ENCODE measurements around the gene SPRR3.
A peak's percentile ranks its signal among the peaks of the same experiment; 100 is the strongest.

SPRR3 gene

DNA sequence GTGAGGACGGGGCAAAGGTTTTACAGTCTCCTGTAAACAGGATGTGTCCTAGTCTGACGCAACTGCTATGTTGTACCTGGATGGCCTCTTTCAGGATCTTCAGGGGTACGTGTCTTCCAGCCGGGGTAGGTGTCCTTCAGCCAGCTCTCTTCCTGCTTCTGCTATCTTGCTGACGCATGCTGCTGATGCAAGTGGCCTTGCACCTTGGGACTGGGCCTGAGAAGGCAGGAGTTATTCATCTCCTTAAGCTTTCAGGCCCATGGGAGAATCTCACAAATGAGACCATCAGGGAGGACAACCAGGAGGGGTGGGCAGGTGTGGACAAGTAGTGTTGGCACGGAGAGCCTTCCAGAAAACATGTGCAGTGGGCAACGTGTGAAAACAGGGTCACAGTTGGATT lies 21.6 kb downstream of the SPRR3 start:
- no peak for DNase-seq (ENCODE audit: low read depth)
- no peak overlapping the region for H3K4me3 ChIP-seq (ENCODE audit: low read depth, low read length)
- TF ChIP-seq, protein P1, sequence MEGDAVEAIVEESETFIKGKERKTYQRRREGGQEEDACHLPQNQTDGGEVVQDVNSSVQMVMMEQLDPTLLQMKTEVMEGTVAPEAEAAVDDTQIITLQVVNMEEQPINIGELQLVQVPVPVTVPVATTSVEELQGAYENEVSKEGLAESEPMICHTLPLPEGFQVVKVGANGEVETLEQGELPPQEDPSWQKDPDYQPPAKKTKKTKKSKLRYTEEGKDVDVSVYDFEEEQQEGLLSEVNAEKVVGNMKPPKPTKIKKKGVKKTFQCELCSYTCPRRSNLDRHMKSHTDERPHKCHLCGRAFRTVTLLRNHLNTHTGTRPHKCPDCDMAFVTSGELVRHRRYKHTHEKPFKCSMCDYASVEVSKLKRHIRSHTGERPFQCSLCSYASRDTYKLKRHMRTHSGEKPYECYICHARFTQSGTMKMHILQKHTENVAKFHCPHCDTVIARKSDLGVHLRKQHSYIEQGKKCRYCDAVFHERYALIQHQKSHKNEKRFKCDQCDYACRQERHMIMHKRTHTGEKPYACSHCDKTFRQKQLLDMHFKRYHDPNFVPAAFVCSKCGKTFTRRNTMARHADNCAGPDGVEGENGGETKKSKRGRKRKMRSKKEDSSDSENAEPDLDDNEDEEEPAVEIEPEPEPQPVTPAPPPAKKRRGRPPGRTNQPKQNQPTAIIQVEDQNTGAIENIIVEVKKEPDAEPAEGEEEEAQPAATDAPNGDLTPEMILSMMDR (IDR thresholded peaks at IDR 0.05; ENCODE audit: low read depth, low read length): no peak
- TF ChIP-seq POLR2A (IDR thresholded peaks at IDR 0.05; ENCODE audit: extremely low read depth, insufficient read length) (no peak), MYC (IDR thresholded peaks at IDR 0.05; ENCODE audit: low read depth, low read length) (no peak)
- TF ChIP-seq, protein P2, sequence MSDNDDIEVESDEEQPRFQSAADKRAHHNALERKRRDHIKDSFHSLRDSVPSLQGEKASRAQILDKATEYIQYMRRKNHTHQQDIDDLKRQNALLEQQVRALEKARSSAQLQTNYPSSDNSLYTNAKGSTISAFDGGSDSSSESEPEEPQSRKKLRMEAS (IDR thresholded peaks at IDR 0.05; ENCODE audit: low read depth, low read length): no peak

DNA sequence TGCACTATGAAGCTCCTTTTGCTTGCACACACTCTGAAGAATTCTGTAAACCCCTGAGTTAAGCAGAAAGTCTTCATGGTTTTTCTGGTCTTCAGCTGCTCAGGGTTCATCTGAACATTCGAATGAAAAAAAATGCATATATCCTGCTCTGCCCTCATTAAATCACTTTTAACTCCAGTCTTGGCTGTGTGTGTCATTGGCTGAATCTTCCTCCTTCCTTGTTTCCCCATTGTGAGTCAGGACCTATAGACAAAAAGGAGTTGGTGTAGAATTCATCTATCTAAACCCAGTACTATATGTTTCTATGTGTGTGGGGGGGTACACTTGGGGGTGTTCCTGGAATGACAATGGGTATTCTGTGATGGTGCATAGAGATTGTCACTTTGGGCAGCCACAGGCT lies 22.9 kb downstream of the SPRR3 start:
- no peak for DNase-seq (ENCODE audit: low read depth)
- TF ChIP-seq, protein P2 (IDR thresholded peaks at IDR 0.05; ENCODE audit: low read depth, low read length): no peak
- TF ChIP-seq, protein P1 (IDR thresholded peaks at IDR 0.05; ENCODE audit: low read depth, low read length): no peak
- TF ChIP-seq POLR2A (IDR thresholded peaks at IDR 0.05; ENCODE audit: extremely low read depth, insufficient read length) (no peak), MYC (IDR thresholded peaks at IDR 0.05; ENCODE audit: low read depth, low read length) (no peak)
- H3K4me3 ChIP-seq (ENCODE audit: low read depth, low read length): no peak overlapping the region

DNA sequence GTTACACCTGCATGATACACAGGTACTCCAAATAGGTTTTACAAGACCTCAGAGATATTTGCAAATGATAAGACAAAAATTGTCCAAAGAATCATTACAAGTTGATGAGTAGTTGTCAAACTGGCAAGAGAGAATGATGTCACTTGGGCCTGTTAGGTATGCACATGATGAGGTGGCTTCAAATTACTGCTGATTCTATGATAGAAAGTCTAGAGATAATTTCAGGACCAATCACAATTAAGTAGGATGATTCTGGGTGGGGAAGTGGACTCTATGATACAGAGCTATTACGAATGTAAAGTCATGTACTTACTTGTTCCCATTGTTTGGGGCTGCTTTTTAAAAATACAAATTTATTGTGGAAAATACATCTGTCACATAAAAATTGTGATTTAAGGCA lies 24.2 kb downstream of the SPRR3 start:
- no peak overlapping the region for H3K4me3 ChIP-seq (ENCODE audit: low read depth, low read length)
- no peak for DNase-seq (ENCODE audit: low read depth)
- TF ChIP-seq, protein P1 (IDR thresholded peaks at IDR 0.05; ENCODE audit: low read depth, low read length): no peak
- TF ChIP-seq, protein P2 (IDR thresholded peaks at IDR 0.05; ENCODE audit: low read depth, low read length): no peak
- TF ChIP-seq MYC (IDR thresholded peaks at IDR 0.05; ENCODE audit: low read depth, low read length): no peak

DNA sequence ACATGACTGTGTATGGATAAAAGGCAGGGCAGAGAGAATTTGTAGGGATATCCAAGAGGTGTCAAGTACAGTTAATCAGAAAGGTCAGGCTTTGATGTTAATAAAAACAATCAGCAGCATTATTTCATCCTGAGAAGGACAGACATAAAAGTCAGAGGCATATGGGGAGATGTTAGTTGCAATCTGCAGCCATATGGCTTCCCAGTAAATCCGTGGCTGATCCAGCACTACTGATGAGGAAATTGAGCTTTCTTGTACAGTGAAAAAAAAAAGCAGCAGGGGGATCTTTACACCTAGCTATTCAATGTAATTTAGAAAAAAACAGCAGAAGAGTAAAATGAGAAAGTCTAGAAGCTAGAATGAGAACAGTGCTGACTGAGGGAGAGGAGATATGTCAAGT lies 27.2 kb downstream of the SPRR3 start:
- TF ChIP-seq, protein P1 (IDR thresholded peaks at IDR 0.05; ENCODE audit: low read depth, low read length): no peak
- TF ChIP-seq POLR2A (IDR thresholded peaks at IDR 0.05; ENCODE audit: extremely low read depth, insufficient read length) (no peak), MYC (IDR thresholded peaks at IDR 0.05; ENCODE audit: low read depth, low read length) (no peak)
- no peak for DNase-seq (ENCODE audit: low read depth)

DNA sequence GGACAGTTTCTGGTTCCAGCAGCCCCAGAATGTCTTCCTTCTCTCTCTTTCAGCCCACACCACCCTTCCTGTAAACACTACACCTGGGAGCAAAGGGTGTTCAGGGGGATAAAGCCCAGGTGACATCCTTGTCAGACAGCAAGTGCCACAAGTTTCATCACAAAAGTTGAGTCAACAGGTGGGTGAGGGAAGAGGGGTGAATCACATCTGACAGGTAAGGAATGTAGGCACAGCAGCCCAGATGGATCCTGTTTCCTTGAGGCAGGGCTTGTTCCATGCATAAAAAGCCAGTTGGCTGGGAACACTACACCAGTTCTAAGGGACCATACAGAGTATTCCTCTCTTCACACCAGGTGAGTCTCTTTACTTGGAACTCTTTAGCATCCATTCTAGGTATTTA lies 29.3 kb downstream of the SPRR3 start, which contains the start of gene SPRR1B:
Gene SPRR1B, plus strand, starts transcription at position 309 of the 400 bp plus-strand sequence. CDS start 1,143 bp downstream, outside the sequence.
- TF ChIP-seq, protein P2 (IDR thresholded peaks at IDR 0.05; ENCODE audit: low read depth, low read length): no peak
- no peak for TF ChIP-seq MYC (IDR thresholded peaks at IDR 0.05; ENCODE audit: low read depth, low read length)
- no peak for TF ChIP-seq POLR2A (IDR thresholded peaks at IDR 0.05; ENCODE audit: extremely low read depth, insufficient read length)
- TF ChIP-seq, protein P1 (IDR thresholded peaks at IDR 0.05; ENCODE audit: low read depth, low read length): no peak
- no peak for DNase-seq (ENCODE audit: low read depth)

More for the DNA sequence above, 27.2 kb downstream of the SPRR3 start:
- no peak overlapping the region for H3K4me3 ChIP-seq (ENCODE audit: low read depth, low read length)

DNA sequence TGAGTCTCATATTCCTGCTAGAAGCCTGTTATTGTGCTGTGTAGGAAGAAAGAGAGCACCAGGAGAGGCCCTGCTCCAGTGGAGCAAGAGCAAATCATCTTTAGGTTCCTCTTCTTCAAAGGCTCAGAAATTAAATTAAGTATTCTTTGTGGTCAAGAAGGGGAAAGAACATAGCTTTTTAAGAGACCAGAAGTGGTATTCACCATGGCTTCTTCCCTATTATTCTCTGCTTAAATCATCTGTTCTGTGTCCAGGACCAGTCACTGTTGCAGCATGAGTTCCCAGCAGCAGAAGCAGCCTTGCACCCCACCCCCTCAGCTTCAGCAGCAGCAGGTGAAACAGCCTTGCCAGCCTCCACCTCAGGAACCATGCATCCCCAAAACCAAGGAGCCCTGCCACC lies 30.5 kb downstream of the SPRR3 start:
- peak; percentile 4 for DNase-seq (ENCODE audit: low read depth)
- no peak overlapping the region for H3K4me3 ChIP-seq (ENCODE audit: low read depth, low read length)
- TF ChIP-seq, protein P2 (IDR thresholded peaks at IDR 0.05; ENCODE audit: low read depth, low read length): no peak
- TF ChIP-seq, protein P1 (IDR thresholded peaks at IDR 0.05; ENCODE audit: low read depth, low read length): no peak
- TF ChIP-seq MYC (IDR thresholded peaks at IDR 0.05; ENCODE audit: low read depth, low read length): no peak
- no peak for TF ChIP-seq POLR2A (IDR thresholded peaks at IDR 0.05; ENCODE audit: extremely low read depth, insufficient read length)

More for the DNA sequence above, 29.3 kb downstream of the SPRR3 start, which contains the start of gene SPRR1B:
- no peak within 1 kb of the TSS for H3K4me3 ChIP-seq (ENCODE audit: low read depth, low read length)

Measured in NB4 (cell line).